H1 (cell line): ENCODE measurements around the gene VDR. TPM values are rescaled to one million over a fixed set of nuclear protein-coding genes. Genes with fewer than 3 reads are reported as not detected.

ENCODE experiments used
- CTCF ChIA-PET: fragments of 300-600 bp; sonication (Branson Sonifier 250); formaldehyde crosslinking; loops from one replicate; lab custom pipeline; 2021; ENCODE audit not compliant: partially characterized antibody; lab: Charles Lee
- POLR2A ChIA-PET: fragments of 300-600 bp; sonication (Branson Sonifier 250); formaldehyde crosslinking; loops from one replicate; lab custom pipeline; 2021; ENCODE audit warnings: inconsistent platforms; ENCODE audit not compliant: partially characterized antibody; lab: Charles Lee
- DNase-seq, 2 experiments: peaks; one replicate each; pipeline versions ENCODE4 v3.0.0 to v3.0.0-alpha.2; 2010 to 2022; ENCODE audit warnings: low spot score in 2 of 2, low read depth in 1 of 2, mixed read lengths in 1 of 2
- FAIRE-seq: peaks from 2 replicates; lab custom pipeline; 2011; peaks lifted over from hg19 to GRCh38; lab: Jason Lieb, UNC
- H2AFZ ChIP-seq: 2 replicates; pipeline ENCODE4 v1.8.1; 2012; ENCODE audit warnings: low read length, inconsistent platforms
- H2AK5ac ChIP-seq: 2 replicates; pipeline ENCODE4 v1.6.1; 2013; ENCODE audit warnings: low read depth, low read length
- H2BK120ac ChIP-seq: replicated peaks from 2 replicates; pipeline ENCODE3; 2013; ENCODE audit warnings: low read depth, low read length, inconsistent platforms
- H2BK12ac ChIP-seq: 2 replicates; pipeline ENCODE4 v1.6.1; 2013; ENCODE audit warnings: low read depth, low read length
- H2BK15ac ChIP-seq: 2 replicates; pipeline ENCODE4 v1.6.1; 2013; ENCODE audit warnings: low read length
- H2BK20ac ChIP-seq: 2 replicates; pipeline ENCODE4 v1.6.1; 2013; ENCODE audit warnings: low read length
- H2BK5ac ChIP-seq: 2 replicates; pipeline ENCODE4 v1.6.1; 2013; ENCODE audit warnings: low read depth, low read length
- H3K14ac ChIP-seq: 2 replicates; pipeline ENCODE4 v1.6.1; 2013; ENCODE audit warnings: inconsistent platforms; ENCODE audit not compliant: insufficient read length
- H3K18ac ChIP-seq: 2 replicates; pipeline ENCODE4 v1.6.1; 2013; ENCODE audit warnings: low read length; ENCODE audit errors: extremely low read depth
- H3K23ac ChIP-seq: 2 replicates; pipeline ENCODE4 v1.6.1; 2013; ENCODE audit warnings: inconsistent platforms; ENCODE audit not compliant: insufficient read length
- H3K23me2 ChIP-seq: 2 replicates; pipeline ENCODE4 v1.6.1; 2013; ENCODE audit warnings: low read depth, low read length
- H3K27ac ChIP-seq: 2 replicates; pipeline ENCODE4 v1.6.1; 2011; ENCODE audit warnings: low read depth, low read length, inconsistent platforms
- H3K27me3 ChIP-seq, 4 experiments: replicated peaks in 1 of 4; 1 replicate in 1 of 4; 2 replicates in 3 of 4; pipeline versions ENCODE4 v1.6.1 to v1.8.1; 2011 to 2013; ENCODE audit warnings: low read length in 3 of 4, mild to moderate bottlenecking in 3 of 4, inconsistent platforms in 2 of 4, mixed read lengths in 2 of 4, moderate library complexity in 1 of 4; ENCODE audit not compliant: control insufficient read depth in 3 of 4, insufficient read depth in 3 of 4; ENCODE audit errors: extremely low read depth in 1 of 4
- H3K36me3 ChIP-seq, 4 experiments: 2 replicates each; pipeline versions ENCODE4 v1.6.1 to v1.8.1; 2011 to 2013; ENCODE audit warnings: mild to moderate bottlenecking in 4 of 4, low read length in 3 of 4, moderate library complexity in 2 of 4, control low read depth in 1 of 4, inconsistent platforms in 1 of 4; ENCODE audit not compliant: insufficient read depth in 4 of 4, control insufficient read depth in 2 of 4
- H3K4ac ChIP-seq: replicated peaks from 2 replicates; pipeline ENCODE3; 2013; ENCODE audit warnings: low read length, low read depth, mixed read lengths, inconsistent platforms; ENCODE audit not compliant: insufficient read length
- H3K4me1 ChIP-seq, 4 experiments: replicated peaks in 1 of 4; 1 replicate in 1 of 4; 2 replicates in 3 of 4; pipeline versions ENCODE4 v1.6.1 to v1.8.1; 2011 to 2013; ENCODE audit warnings: low read length in 3 of 4, inconsistent platforms in 2 of 4, mixed read lengths in 1 of 4; ENCODE audit not compliant: insufficient read depth in 4 of 4, control insufficient read depth in 3 of 4
- H3K4me2 ChIP-seq, 2 experiments: 2 replicates each; pipeline versions ENCODE4 v1.6.1 to v1.8.1; 2011 to 2013; ENCODE audit warnings: low read depth in 2 of 2, low read length in 2 of 2, control low read depth in 1 of 2, inconsistent platforms in 1 of 2, mild to moderate bottlenecking in 1 of 2; ENCODE audit not compliant: insufficient read depth in 1 of 2
- H3K4me3 ChIP-seq, 4 experiments: fragments of 200-600, 300-600 bp in 1 of 4; sonication (generic), shearing (Covaris generic), sonication (Bioruptor Twin) in 1 of 4; 2 replicates each; pipeline versions ENCODE4 v1.5.1 to v1.8.1; 2011 to 2016; ENCODE audit warnings: low read length in 4 of 4, low read depth in 3 of 4, control low read depth in 2 of 4, inconsistent platforms in 2 of 4, mild to moderate bottlenecking in 2 of 4, mixed read lengths in 1 of 4, moderate library complexity in 1 of 4; ENCODE audit not compliant: insufficient read depth in 2 of 4; ENCODE audit errors: extremely low read depth in 1 of 4
- H3K56ac ChIP-seq: replicated peaks from 2 replicates; pipeline ENCODE3; 2013; ENCODE audit warnings: low read depth, mild to moderate bottlenecking, mixed read lengths, low read length, inconsistent platforms; ENCODE audit not compliant: insufficient read length
- H3K79me1 ChIP-seq: 2 replicates; pipeline ENCODE4 v1.6.1; 2013; ENCODE audit warnings: low read depth, low read length, control low read depth
- H3K79me2 ChIP-seq, 2 experiments: 2 replicates each; pipeline versions ENCODE4 v1.6.1 to v1.8.1; 2012 to 2013; ENCODE audit warnings: low read length in 2 of 2, mild to moderate bottlenecking in 2 of 2, inconsistent platforms in 1 of 2; ENCODE audit not compliant: insufficient read depth in 2 of 2, control insufficient read depth in 1 of 2
- H3K9ac ChIP-seq, 4 experiments: replicated peaks in 1 of 4; 1 replicate in 1 of 4; 2 replicates in 3 of 4; pipeline versions ENCODE4 v1.6.1 to v1.8.1; 2011 to 2013; ENCODE audit warnings: low read depth in 3 of 4, low read length in 3 of 4, control low read depth in 2 of 4, mild to moderate bottlenecking in 2 of 4, moderate library complexity in 2 of 4, inconsistent platforms in 1 of 4; ENCODE audit errors: extremely low read depth in 1 of 4
- H3K9me3 ChIP-seq, 2 experiments: 2 replicates each; pipeline versions ENCODE4 v1.6.1 to v1.8.1; 2012 to 2013; ENCODE audit warnings: mild to moderate bottlenecking in 2 of 2, moderate library complexity in 2 of 2, control low read depth in 1 of 2, inconsistent platforms in 1 of 2, low read depth in 1 of 2, low read length in 1 of 2, mixed read lengths in 1 of 2; ENCODE audit not compliant: insufficient read depth in 2 of 2
- H4K20me1 ChIP-seq, 2 experiments: replicated peaks in 1 of 2; 2 replicates each; pipeline versions ENCODE3 to v1.8.1; 2011 to 2013; ENCODE audit warnings: inconsistent platforms in 2 of 2, low read length in 2 of 2, mild to moderate bottlenecking in 1 of 2; ENCODE audit not compliant: insufficient read depth in 2 of 2, control insufficient read depth in 1 of 2
- H4K5ac ChIP-seq: 2 replicates; pipeline ENCODE4 v1.6.1; 2013; ENCODE audit warnings: low read length, low read depth, mixed read lengths, inconsistent platforms; ENCODE audit not compliant: insufficient read length
- H4K8ac ChIP-seq: 2 replicates; pipeline ENCODE4 v1.8.0; 2013; ENCODE audit warnings: mild to moderate bottlenecking, moderate library complexity, low read length, inconsistent platforms; ENCODE audit not compliant: insufficient read depth; ENCODE audit errors: extremely low read depth
- H4K91ac ChIP-seq: replicated peaks from 2 replicates; pipeline ENCODE3; 2013; ENCODE audit warnings: low read length, mixed read lengths, inconsistent platforms; ENCODE audit not compliant: insufficient read length
- BACH1 ChIP-seq: IDR thresholded peaks from 2 replicates; pipeline ENCODE4 v1.6.1; 2012; ENCODE audit warnings: low read length, improper control_type of control experiment
- CBX5 ChIP-seq: fragments of 300-800, 300-1000 bp; sonication (generic); IDR thresholded peaks from 2 replicates; pipeline ENCODE4 v1.7.1; 2016; ENCODE audit warnings: antibody characterized with exemption, low read length, low read depth
- CHD1 ChIP-seq: IDR thresholded peaks from 2 replicates; pipeline ENCODE4 v1.6.1; 2012; ENCODE audit warnings: low read depth, low read length, improper control_type of control experiment
- CTBP2 ChIP-seq: IDR thresholded peaks from 2 replicates; pipeline ENCODE4 v1.7.0; 2011; ENCODE audit warnings: borderline replicate concordance, mild to moderate bottlenecking, moderate library complexity, mixed read lengths, low read length; ENCODE audit not compliant: insufficient read depth, insufficient read length
- EGR1 ChIP-seq: IDR thresholded peaks from 2 replicates; pipeline ENCODE4 v1.6.1; 2011; ENCODE audit warnings: low read depth, low read length, borderline replicate concordance
- JUN ChIP-seq: IDR thresholded peaks from 2 replicates; pipeline ENCODE4 v1.6.1; 2011; ENCODE audit warnings: low read depth, mild to moderate bottlenecking, improper control_type of control experiment, low read length
- PHF8 ChIP-seq: fragments of 200-600 bp; sonication (generic); conservative IDR thresholded peaks from 2 replicates; pipeline ENCODE4 v1.7.1; 2012; ENCODE audit warnings: low read depth, mild to moderate bottlenecking, inconsistent platforms, low read length, moderate library complexity
- RNF2 ChIP-seq: fragments of 200-900, 300-1000 bp; sonication (generic); IDR thresholded peaks from 2 replicates; pipeline ENCODE4 v1.7.1; 2016; ENCODE audit warnings: borderline replicate concordance, low read depth, mild to moderate bottlenecking, antibody characterized with exemption, low read length; ENCODE audit not compliant: poor library complexity, severe bottlenecking; ENCODE audit errors: missing control alignments
- SIN3A ChIP-seq, 2 experiments: IDR thresholded peaks in 1 of 2; conservative IDR thresholded peaks in 1 of 2; 2 replicates each; pipeline ENCODE4 v1.6.1; 2011 to 2012; ENCODE audit warnings: low read length in 2 of 2, improper control_type of control experiment in 1 of 2, low read depth in 1 of 2, mild to moderate bottlenecking in 1 of 2
- SIRT6 ChIP-seq: IDR thresholded peaks from one replicate; pipeline ENCODE4 v1.7.1; 2012; ENCODE audit warnings: low read length, inconsistent platforms
- SP1 ChIP-seq: IDR thresholded peaks from 2 replicates; pipeline ENCODE4 v1.6.1; 2011; ENCODE audit warnings: low read depth, low read length
- SP2 ChIP-seq: IDR thresholded peaks from 2 replicates; pipeline ENCODE4 v1.6.1; 2012; ENCODE audit warnings: mild to moderate bottlenecking, low read length, inconsistent platforms
- TEAD4 ChIP-seq: IDR thresholded peaks from 2 replicates; pipeline ENCODE4 v1.6.1; 2012; ENCODE audit warnings: low read depth, low read length, inconsistent platforms, mixed read lengths
- WGBS, 2 experiments: shearing (Covaris generic) in 1 of 2; methylation state at CpG; one replicate each; pipeline versions ENCODE4 v1.1.6 to v1.1.7; 2013 to 2015; ENCODE audit warnings: low lambda C conversion rate in 2 of 2, mixed read lengths in 2 of 2, inconsistent platforms in 1 of 2, low coverage in 1 of 2, missing lambda C conversion rate in 1 of 2; ENCODE audit not compliant: insufficient replicate concordance in 2 of 2, insufficient coverage in 1 of 2, insufficient read length in 1 of 2; ENCODE audit errors: extremely low coverage in 1 of 2, missing lambda C conversion rate in 1 of 2; 5-methylcytosine and 5-hydroxymethylcytosine counted together
- polyA plus RNA-seq, 7 experiments: library from polyadenylated mRNA; depleted of rRNA in 3 of 7; stranded (reverse) in 5 of 7; unstranded in 2 of 7; fragments of >200 nt in 5 of 7; fragments of 200-250 nt in 2 of 7; gene quantifications; 1 replicate in 5 of 7; 2 replicates in 1 of 7; 4 replicates in 1 of 7; pipeline versions ENCODE4 v1.2.1 to v1.2.3, GENCODE V29; 2011 to 2013; ENCODE audit warnings: missing spikeins in 2 of 7, mixed read lengths in 2 of 7
- total RNA-seq: library from RNA; stranded (reverse); fragmentation: NEBNext Ultra II Directional; extraction: Animal tissue kit (Norgen Biotek cat#: 25700); gene quantifications from 2 replicates; pipeline ENCODE4 v1.2.1, GENCODE V29; 2021

The VDR gene
- total and polyA plus RNA-seq, 2 of the 8 experiments (the other 6 are each of a cell fraction or from before 2014, with no cell fraction given) = 0.44 to 0.65 TPM

DNA sequence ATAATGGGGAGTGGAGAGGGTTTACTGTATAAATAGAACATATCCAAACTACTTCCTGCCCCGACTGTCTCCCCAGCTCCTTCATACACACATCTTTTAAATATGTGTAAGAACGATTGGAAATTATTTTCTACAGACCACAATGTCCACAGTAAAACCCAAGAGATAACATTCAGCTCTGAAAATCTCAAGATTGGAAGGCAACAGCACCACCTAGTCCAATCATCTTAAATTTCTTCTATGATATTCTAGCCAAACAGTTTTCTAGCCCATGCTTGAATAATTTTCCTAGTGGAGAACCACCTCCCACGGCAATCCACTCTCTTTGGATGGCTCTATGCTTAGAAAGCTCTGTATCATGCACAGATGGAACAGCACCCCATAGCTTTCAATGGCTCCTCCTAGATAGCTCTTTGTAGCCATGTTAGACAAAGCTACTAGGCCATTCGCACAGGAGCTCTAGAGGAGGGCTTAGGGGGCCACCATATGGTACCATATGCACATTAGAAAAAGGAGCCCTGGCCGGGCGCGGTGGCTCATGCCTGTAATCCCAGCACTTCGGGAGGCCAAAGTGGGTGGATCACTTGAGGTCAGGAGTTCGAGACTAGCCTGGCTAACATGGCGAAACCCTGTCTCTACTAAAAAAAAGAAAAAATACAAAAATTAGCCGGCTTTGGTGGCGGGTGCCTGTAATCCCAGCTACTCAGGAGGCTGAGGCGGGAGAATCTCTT, 18.1 kb downstream of the VDR start:
- H4K20me1 ChIP-seq = no peaks in the 10 kb centered on the region
- no peak overlapping the region for H3K14ac ChIP-seq
- no peak overlapping the region for H4K5ac ChIP-seq
- 90% methylated on average over 12 of the region's 13 CpGs; no CpG with 5 or more reads in 1 of the 2 experiments for WGBS, 2 experiments
- no peak overlapping the region for H2BK12ac ChIP-seq
- H3K79me2 ChIP-seq = no peaks in the 10 kb centered on the region
- no peak overlapping the region for H2BK5ac ChIP-seq
- H4K8ac ChIP-seq = no peak overlapping the region
- H3K56ac ChIP-seq = no peak overlapping the region
- ChIA-PET POLR2A (interaction anchor here (0.6 to 0.8 kb wide), 2 partner anchors 10 to 19 kb away, joined by 3 read pairs; no protein-coding TSS in a partner anchor), CTCF (interaction anchor here (0.9 to 6.5 kb wide), 8 partner anchors 9 to 144 kb away, joined by 3 to 37 read pairs (median 6); no protein-coding TSS in a partner anchor)
- no peak overlapping the region for H2BK15ac ChIP-seq
- no peak overlapping the region for H3K23ac ChIP-seq
- no peak overlapping the region for H3K4me2 ChIP-seq
- H3K27me3 ChIP-seq = no peaks in the 10 kb centered on the region; a peak in 1 of 7 replicates
- no peak overlapping the region for H3K27ac ChIP-seq
- no peak for FAIRE-seq
- no peak overlapping the region for H2BK20ac ChIP-seq
- H3K9ac ChIP-seq = no peak overlapping the region
- H3K79me1 ChIP-seq = no peaks in the 10 kb centered on the region
- H2AK5ac ChIP-seq = no peak overlapping the region
- H3K23me2 ChIP-seq = no peaks in the 10 kb centered on the region
- H2BK120ac ChIP-seq = no peak overlapping the region
- DNase-seq = no peak
- H3K4me3 ChIP-seq = no peak overlapping the region
- H2AFZ ChIP-seq = no peak overlapping the region
- no peaks in the 10 kb centered on the region for H3K9me3 ChIP-seq
- H4K91ac ChIP-seq = no peak overlapping the region
- peaks cover 0 to 5% (median 1%) of the 10 kb centered on the region in 4 experiments; a peak in 4 of 7 replicates for H3K4me1 ChIP-seq
- H3K18ac ChIP-seq = no peak overlapping the region
- H3K36me3 ChIP-seq = no peaks in the 10 kb centered on the region; a peak in 1 of 8 replicates
- H3K4ac ChIP-seq = no peak overlapping the region
- TF ChIP-seq BACH1 (no peak), RNF2 (no peak), JUN (no peak), CTBP2 (no peak), CBX5 (no peak), CHD1 (no peak), SP2 (no peak), SP1 (no peak), TEAD4 (no peak), SIRT6 (no peak), EGR1 (no peak), PHF8 (no peak), SIN3A (conservative IDR thresholded peaks at IDR 0.05 in 1 of 2, IDR thresholded peaks at IDR 0.05 in 1 of 2; ENCODE audit: low read depth in 1 of 2, low read length in 2 of 2) (no peak)
